OCI-LY1 (cell line): ENCODE data around the gene LRP8.

ENCODE experiments used
- CTCF ChIP-seq: fragments of 200-600 bp; sonication (generic), shearing (Covaris generic); IDR thresholded peaks from 2 replicates; pipeline ENCODE4 v1.5.1; 2017; ENCODE audit warnings: mild to moderate bottlenecking, antibody characterized with exemption, low read length, moderate library complexity, mixed read lengths
- EZH2 ChIP-seq: fragments of 200-600 bp; sonication (generic), shearing (Covaris generic); IDR thresholded peaks from 2 replicates; pipeline ENCODE4 v1.8.0; 2017; ENCODE audit warnings: borderline replicate concordance, mixed run types, mild to moderate bottlenecking, antibody characterized with exemption, low read length, moderate library complexity, mixed read lengths

- TF ChIP-seq CTCF: no peak
- TF ChIP-seq EZH2: no peak
These were observed 48.3 kb downstream of the LRP8 start for GRCh38 chr1:53279296-53280200.
